ENCODE data around the gene EIF3L.

DNA sequence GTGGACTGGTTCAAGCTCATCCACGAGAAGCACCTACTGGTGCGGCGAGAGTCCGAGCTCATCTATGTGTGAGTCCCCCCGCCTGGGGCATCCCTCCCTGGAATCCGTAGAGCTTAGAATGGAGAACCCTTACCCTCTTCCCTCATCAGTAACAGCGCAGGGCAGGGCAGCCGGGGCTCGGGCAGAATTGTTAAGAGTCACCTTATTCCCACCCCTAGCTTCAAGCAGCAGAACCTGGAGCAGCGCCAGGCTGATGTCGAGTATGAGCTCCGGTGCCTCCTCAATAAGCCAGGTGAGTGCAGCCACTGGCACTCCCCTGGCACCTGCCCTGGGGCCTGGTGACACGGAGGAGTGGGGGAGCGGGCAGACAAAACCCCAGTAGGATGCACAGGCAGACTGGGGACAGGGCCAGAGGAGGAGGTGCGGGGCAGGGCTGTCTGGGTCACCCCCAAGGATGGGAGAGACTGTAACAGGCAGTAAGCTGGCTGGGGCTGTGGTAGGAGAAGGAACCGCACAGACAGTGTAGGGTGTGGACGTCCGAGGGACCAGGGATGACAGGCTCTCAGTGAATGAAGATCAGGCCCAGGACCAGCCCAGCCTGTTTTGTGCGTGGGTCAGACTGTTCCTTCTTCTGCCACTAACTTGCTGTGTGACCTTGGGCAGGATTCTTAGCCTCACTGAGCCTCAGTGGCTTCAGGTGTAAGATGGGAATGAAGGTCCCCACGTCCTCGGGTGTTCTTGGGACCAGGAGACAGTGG, 83.8 kb downstream of the EIF3L start:
- TF ChIP-seq, protein P1, sequence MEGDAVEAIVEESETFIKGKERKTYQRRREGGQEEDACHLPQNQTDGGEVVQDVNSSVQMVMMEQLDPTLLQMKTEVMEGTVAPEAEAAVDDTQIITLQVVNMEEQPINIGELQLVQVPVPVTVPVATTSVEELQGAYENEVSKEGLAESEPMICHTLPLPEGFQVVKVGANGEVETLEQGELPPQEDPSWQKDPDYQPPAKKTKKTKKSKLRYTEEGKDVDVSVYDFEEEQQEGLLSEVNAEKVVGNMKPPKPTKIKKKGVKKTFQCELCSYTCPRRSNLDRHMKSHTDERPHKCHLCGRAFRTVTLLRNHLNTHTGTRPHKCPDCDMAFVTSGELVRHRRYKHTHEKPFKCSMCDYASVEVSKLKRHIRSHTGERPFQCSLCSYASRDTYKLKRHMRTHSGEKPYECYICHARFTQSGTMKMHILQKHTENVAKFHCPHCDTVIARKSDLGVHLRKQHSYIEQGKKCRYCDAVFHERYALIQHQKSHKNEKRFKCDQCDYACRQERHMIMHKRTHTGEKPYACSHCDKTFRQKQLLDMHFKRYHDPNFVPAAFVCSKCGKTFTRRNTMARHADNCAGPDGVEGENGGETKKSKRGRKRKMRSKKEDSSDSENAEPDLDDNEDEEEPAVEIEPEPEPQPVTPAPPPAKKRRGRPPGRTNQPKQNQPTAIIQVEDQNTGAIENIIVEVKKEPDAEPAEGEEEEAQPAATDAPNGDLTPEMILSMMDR (IDR thresholded peaks at IDR 0.05): no peak
- TF ChIP-seq POLR2A (IDR thresholded peaks at IDR 0.05): no peak
